Calu3 (cell line): ENCODE measurements around the gene STRAP. TPM values are rescaled to one million over a fixed set of nuclear protein-coding genes. Genes with fewer than 3 reads are reported as not detected.

ENCODE experiments used
- BruUV-seq: library from RNA; stranded (reverse); fragments of 400-500 nt; replicated peaks from 2 replicates; lab custom pipeline; 2021; lab: Mats Ljungman, UMichigan
- CTCF ChIA-PET: fragments of 300-600 bp; sonication (Branson Sonifier 250); formaldehyde crosslinking; loops from one replicate; lab custom pipeline; 2022; ENCODE audit warnings: antibody characterized with exemption; lab: Charles Lee
- DNase-seq: peaks from one replicate; pipeline ENCODE4 v3.0.0; 2022
- H3K27ac Mint-ChIP-seq: one replicate; pipeline ENCODE4 v1.8.0; 2022; ENCODE audit warnings: mixed read lengths; ENCODE audit not compliant: unreplicated experiment
- H3K27me3 Mint-ChIP-seq: one replicate; pipeline ENCODE4 v1.8.0; 2022; ENCODE audit warnings: mixed read lengths; ENCODE audit not compliant: unreplicated experiment
- H3K36me3 Mint-ChIP-seq: one replicate; pipeline ENCODE4 v1.8.0; 2022; ENCODE audit warnings: mild to moderate bottlenecking, moderate library complexity, mixed read lengths; ENCODE audit not compliant: insufficient read depth, unreplicated experiment
- H3K4me1 Mint-ChIP-seq: one replicate; pipeline ENCODE4 v1.8.0; 2022; ENCODE audit warnings: mild to moderate bottlenecking, low read depth, mixed read lengths; ENCODE audit not compliant: unreplicated experiment
- H3K4me3 Mint-ChIP-seq: one replicate; pipeline ENCODE4 v1.8.0; 2022; ENCODE audit warnings: mild to moderate bottlenecking, low read depth, moderate library complexity, mixed read lengths; ENCODE audit not compliant: unreplicated experiment
- H3K9me3 Mint-ChIP-seq: one replicate; pipeline ENCODE4 v1.8.0; 2022; ENCODE audit warnings: low read depth, mixed read lengths; ENCODE audit not compliant: unreplicated experiment
- intact Hi-C: fragments of 100-400 bp; cut with micrococcal nuclease; formaldehyde crosslinking; loops from one replicate; pipeline ENCODE4 v1.10.0; 2022; ENCODE audit not compliant: unreplicated experiment
- total RNA-seq: library from RNA; stranded (reverse); gene quantifications from 2 replicates; pipeline ENCODE4 v1.2.3, GENCODE V29; 2022
- TF ChIP-seq, protein P1 (sequence below): fragments of 200-600 bp; IDR thresholded peaks from one replicate; pipeline ENCODE4 v1.8.0; 2022; ENCODE audit warnings: antibody characterized with exemption; ENCODE audit not compliant: unreplicated experiment

The STRAP gene
- total RNA-seq, 1 experiment from 2014 or later = 124 TPM

- Mint-ChIP-seq H3K27ac (no peak overlapping the region), H3K9me3 (no peaks in the 10 kb centered on the region), H3K36me3 (peaks cover 38% of the 10 kb centered on the region), H3K4me3 (no peak overlapping the region), H3K4me1 (peaks cover 11% of the 10 kb centered on the region), H3K27me3 (no peaks in the 10 kb centered on the region)
- no TSS peak for BruUV-seq
- intact Hi-C loops = no loop called here
- TF ChIP-seq, protein P1, sequence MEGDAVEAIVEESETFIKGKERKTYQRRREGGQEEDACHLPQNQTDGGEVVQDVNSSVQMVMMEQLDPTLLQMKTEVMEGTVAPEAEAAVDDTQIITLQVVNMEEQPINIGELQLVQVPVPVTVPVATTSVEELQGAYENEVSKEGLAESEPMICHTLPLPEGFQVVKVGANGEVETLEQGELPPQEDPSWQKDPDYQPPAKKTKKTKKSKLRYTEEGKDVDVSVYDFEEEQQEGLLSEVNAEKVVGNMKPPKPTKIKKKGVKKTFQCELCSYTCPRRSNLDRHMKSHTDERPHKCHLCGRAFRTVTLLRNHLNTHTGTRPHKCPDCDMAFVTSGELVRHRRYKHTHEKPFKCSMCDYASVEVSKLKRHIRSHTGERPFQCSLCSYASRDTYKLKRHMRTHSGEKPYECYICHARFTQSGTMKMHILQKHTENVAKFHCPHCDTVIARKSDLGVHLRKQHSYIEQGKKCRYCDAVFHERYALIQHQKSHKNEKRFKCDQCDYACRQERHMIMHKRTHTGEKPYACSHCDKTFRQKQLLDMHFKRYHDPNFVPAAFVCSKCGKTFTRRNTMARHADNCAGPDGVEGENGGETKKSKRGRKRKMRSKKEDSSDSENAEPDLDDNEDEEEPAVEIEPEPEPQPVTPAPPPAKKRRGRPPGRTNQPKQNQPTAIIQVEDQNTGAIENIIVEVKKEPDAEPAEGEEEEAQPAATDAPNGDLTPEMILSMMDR = no peak
- CTCF ChIA-PET = no interaction called here
- no peak for DNase-seq
These were observed 11.1 kb downstream of the STRAP start for GRCh38 chr12:15893260-15893659.

- Mint-ChIP-seq H3K27ac (no peak overlapping the region), H3K36me3 (peaks cover 46% of the 10 kb centered on the region), H3K9me3 (no peaks in the 10 kb centered on the region), H3K27me3 (no peaks in the 10 kb centered on the region), H3K4me1 (no peaks in the 10 kb centered on the region), H3K4me3 (no peak overlapping the region)
- TF ChIP-seq, protein P1 = no peak
- intact Hi-C loops = loop anchor here (5.0 kb wide), 1 partner anchor 365 kb away; no protein-coding TSS in a partner anchor
- CTCF ChIA-PET = no interaction called here
- no TSS peak for BruUV-seq
- DNase-seq = no peak
These were observed 14.7 kb downstream of the STRAP start for GRCh38 chr12:15896867-15897266.

DNA sequence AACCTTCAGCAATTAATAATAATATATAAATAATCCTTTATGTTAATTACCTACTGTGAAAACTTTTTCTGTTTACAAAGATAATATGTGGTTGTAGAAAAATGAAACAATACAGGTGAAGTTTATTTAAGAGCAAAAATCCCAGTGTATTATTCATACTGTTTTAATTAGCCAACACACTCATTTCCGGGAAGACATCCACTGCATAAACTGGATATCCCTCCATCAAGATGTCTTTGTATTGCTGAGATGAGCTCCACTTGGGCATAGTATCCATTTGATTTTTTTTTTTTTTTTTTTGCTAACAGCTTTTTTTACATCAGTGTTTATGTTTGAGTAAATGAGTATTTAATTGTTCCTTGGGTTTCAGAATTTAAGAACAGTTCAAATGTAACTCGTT is 15.2 kb downstream of the STRAP start:
- intact Hi-C loops = loop anchor here (5.0 kb wide), 1 partner anchor 365 kb away; no protein-coding TSS in a partner anchor
- TF ChIP-seq, protein P1 = no peak
- BruUV-seq = no TSS peak
- H3K9me3 Mint-ChIP-seq = no peaks in the 10 kb centered on the region
- no peak for DNase-seq
- CTCF ChIA-PET = no interaction called here
- no peak overlapping the region for H3K27ac Mint-ChIP-seq
- no peaks in the 10 kb centered on the region for H3K4me1 Mint-ChIP-seq
- no peak overlapping the region for H3K4me3 Mint-ChIP-seq
- H3K27me3 Mint-ChIP-seq = no peaks in the 10 kb centered on the region
- peaks cover 51% of the 10 kb centered on the region for H3K36me3 Mint-ChIP-seq

DNA sequence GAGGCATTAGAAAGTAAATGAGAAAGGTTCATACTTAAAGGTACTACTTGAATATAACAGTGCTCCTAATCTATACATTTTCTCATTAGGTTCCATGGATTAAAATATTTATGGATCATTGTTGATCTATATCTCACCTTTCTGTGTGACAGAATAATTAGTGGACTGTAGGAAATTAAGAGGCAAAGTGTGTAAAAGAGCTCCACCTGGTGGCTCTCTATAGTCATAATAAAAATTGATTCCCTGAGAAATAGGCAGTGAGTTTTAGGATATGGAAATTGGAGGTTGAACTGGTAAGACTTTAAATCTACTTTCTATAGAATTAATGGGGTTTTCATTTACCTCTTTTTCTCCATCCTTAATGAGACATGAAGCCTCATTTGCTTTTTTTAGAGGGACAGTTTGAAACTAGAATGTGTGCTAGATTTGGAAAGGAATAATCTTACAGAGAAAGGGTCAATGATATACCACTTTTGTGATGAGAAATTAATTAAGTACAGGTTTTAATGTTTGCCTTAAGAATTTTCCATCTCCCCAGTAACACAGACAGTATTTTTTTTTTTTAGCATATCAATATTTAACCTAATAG is 17.2 kb downstream of the STRAP start:
- no peak for DNase-seq

More for the DNA sequence above, 17.2 kb downstream of the STRAP start:
- TF ChIP-seq, protein P1 = peak; percentile 55
- Mint-ChIP-seq H3K9me3 (no peaks in the 10 kb centered on the region), H3K4me3 (no peak overlapping the region), H3K36me3 (peaks cover 52% of the 10 kb centered on the region), H3K4me1 (no peaks in the 10 kb centered on the region), H3K27me3 (no peaks in the 10 kb centered on the region), H3K27ac (no peak overlapping the region)
- CTCF ChIA-PET = interaction anchor here (0.7 to 1.3 kb wide), 5 partner anchors 9 to 367 kb away, joined by 3 to 4 read pairs (median 3); partner anchors contain the start of gene DERA
- intact Hi-C loops = loop anchor here (5.0 kb wide), 1 partner anchor 367 kb away; no protein-coding TSS in a partner anchor
- no TSS peak for BruUV-seq
